ENCODE data around the gene PSMD10.

Gene PSMD10

DNA sequence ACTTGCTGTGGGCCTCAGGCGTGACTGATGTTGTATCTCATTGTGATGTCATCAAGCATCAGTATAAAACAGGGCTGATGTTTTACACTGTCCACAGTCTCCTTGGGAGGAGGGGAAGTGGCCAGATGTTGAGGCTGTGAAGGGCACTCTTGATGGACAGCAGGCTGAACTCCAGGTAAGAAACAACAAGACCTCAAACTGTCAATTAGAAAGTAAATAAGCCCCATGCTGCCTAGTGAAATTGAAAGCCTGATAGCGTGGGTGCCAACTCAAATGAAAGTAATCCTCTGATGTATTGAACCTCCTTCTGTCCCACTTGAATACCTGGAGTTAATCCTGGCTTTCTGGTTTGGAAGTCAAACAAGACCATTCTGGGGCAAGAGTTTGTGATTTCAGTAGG lies 26.7 kb downstream of the PSMD10 start:
- no peak overlapping the region for H3K4me3 Mint-ChIP-seq
- no peak for DNase-seq (ENCODE audit: low spot score in 2 of 2)
- no peak for ATAC-seq (replicated peaks; ENCODE audit: extremely low read depth, poor library complexity, severe bottlenecking)
- no peaks in the 10 kb centered on the region for H3K27me3 Mint-ChIP-seq
- no peak overlapping the region for H3K27ac Mint-ChIP-seq (ENCODE audit: low read depth)
- no peaks in the 10 kb centered on the region for H3K4me1 Mint-ChIP-seq
- H3K9me3 Mint-ChIP-seq = no peaks in the 10 kb centered on the region
- H3K36me3 Mint-ChIP-seq (ENCODE audit: insufficient read depth) = peaks cover 7% of the 10 kb centered on the region

DNA sequence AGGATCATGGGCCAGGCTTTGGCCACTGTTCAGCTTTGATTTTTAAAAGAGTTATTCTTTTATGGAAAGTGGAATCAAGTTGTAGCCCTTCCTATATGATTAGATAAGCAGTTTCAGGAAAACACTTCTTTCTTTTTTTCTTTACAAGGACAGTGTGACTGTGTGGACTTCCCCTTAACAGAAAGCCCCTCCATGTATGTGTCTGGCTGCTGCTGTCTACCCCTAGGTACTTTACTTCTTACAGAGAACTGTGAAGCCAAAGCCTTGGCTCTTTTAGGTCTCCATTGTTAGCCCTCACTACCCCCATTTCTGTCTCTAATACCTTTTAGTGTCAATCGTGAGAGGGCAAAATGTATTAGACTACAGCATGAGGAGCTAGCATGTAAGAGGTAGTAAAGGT lies 27.3 kb downstream of the PSMD10 start:
- ATAC-seq (replicated peaks; ENCODE audit: extremely low read depth, poor library complexity, severe bottlenecking) (no peak), DNase-seq (ENCODE audit: low spot score in 2 of 2) (no peak)
- no peaks in the 10 kb centered on the region for H3K4me1 Mint-ChIP-seq
- H3K9me3 Mint-ChIP-seq = no peaks in the 10 kb centered on the region
- H3K36me3 Mint-ChIP-seq (ENCODE audit: insufficient read depth) = peaks cover 7% of the 10 kb centered on the region
- no peak overlapping the region for H3K4me3 Mint-ChIP-seq
- H3K27me3 Mint-ChIP-seq = no peaks in the 10 kb centered on the region
- no peak overlapping the region for H3K27ac Mint-ChIP-seq (ENCODE audit: low read depth)

DNA sequence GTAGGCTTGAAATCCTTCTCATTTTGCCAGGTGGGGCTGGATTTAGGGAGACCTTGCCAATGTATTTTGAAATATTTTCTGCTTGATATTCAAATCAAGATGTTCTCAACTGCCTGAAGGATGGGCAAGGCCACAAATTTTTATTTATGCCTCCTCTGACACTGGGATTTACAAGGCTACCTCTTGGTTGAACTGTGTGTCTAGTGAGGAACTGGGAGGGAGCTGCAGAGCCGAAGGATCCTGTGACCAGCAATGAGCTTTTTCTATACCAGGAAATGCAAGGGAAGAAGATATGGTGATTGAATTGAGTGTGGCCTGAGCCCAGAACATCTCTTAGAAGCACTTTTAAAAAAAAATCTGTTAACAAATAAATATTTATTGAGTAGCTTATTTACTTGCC lies 31.5 kb downstream of the PSMD10 start:
- ATAC-seq (replicated peaks; ENCODE audit: extremely low read depth, poor library complexity, severe bottlenecking) = no peak

DNA sequence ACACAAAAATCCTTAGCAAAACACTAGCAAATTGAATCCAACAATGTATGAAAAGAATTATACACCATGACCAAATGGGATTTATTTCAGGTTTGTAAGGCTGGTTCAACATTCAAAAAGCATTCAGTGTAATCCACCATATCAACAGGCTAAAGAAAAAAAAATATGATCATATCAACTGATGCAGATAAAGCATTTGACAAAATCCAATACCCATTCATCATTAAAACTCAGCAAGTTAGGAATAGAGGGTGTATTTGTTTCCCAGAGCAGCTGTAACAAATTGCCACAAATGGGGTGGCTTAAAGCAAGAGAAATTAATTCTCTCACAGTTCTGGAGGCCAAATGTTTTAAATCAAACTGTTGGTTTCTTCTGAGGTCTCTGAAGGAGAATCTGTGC lies 35.8 kb downstream of the PSMD10 start:
- Mint-ChIP-seq H3K27me3 (no peaks in the 10 kb centered on the region), H3K4me1 (no peaks in the 10 kb centered on the region), H3K9me3 (no peaks in the 10 kb centered on the region), H3K27ac (ENCODE audit: low read depth) (no peak overlapping the region), H3K36me3 (ENCODE audit: insufficient read depth) (peaks cover 4% of the 10 kb centered on the region), H3K4me3 (no peak overlapping the region)
- ATAC-seq (replicated peaks; ENCODE audit: extremely low read depth, poor library complexity, severe bottlenecking) = no peak
- DNase-seq (ENCODE audit: low spot score in 2 of 2) = no peak

More for the DNA sequence above, 31.5 kb downstream of the PSMD10 start:
- no peak overlapping the region for H3K27ac Mint-ChIP-seq (ENCODE audit: low read depth)
- no peak overlapping the region for H3K4me3 Mint-ChIP-seq
- H3K36me3 Mint-ChIP-seq (ENCODE audit: insufficient read depth) = peaks cover 6% of the 10 kb centered on the region
- no peaks in the 10 kb centered on the region for H3K27me3 Mint-ChIP-seq
- H3K9me3 Mint-ChIP-seq = no peaks in the 10 kb centered on the region
- no peak for DNase-seq (ENCODE audit: low spot score in 2 of 2)
- H3K4me1 Mint-ChIP-seq = no peaks in the 10 kb centered on the region

DNA sequence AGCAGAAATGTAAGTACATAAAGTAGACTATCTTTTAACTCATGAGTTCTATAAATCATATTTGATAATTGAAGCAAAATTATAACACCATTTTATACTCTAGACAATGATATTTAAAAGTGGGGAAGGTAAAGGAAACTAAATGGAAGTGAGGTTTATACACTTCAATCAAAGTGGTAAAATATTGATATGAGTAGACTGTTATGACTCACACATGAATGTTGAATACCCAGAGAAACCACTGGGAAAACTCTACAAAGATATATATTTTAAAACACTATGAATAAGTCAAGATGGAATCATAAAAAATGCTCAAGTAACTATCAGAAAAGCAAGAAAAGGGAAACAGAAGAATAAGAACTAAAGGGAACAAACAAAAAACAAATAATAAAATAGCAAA lies 38.1 kb downstream of the PSMD10 start:
- Mint-ChIP-seq H3K27ac (ENCODE audit: low read depth) (no peak overlapping the region), H3K9me3 (no peaks in the 10 kb centered on the region), H3K4me3 (no peak overlapping the region), H3K27me3 (no peaks in the 10 kb centered on the region), H3K4me1 (no peaks in the 10 kb centered on the region), H3K36me3 (ENCODE audit: insufficient read depth) (peaks cover 2% of the 10 kb centered on the region)
- ATAC-seq (replicated peaks; ENCODE audit: extremely low read depth, poor library complexity, severe bottlenecking) (no peak), DNase-seq (ENCODE audit: low spot score in 2 of 2) (no peak)

DNA sequence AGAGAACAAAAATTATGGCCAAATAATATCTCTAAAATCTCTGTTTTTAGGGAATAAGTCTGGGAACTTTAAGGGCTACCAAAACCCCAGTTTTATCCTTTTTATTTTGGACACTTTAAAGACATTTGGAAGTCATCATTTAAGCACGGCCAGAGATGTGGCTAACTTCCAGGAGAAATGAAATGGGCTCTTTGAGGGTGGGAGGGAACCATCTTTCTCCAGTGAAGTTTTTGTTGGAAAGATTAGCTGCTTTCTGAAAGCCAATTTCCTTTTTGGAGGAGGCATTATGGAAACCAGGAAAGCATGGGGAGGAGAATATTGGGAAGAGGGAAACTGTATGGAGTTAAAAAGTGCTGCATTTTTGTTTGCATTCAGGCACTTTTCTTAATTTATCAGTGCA lies 41.7 kb downstream of the PSMD10 start:
- Mint-ChIP-seq H3K27me3 (no peaks in the 10 kb centered on the region), H3K4me1 (no peaks in the 10 kb centered on the region), H3K4me3 (no peak overlapping the region), H3K36me3 (ENCODE audit: insufficient read depth) (no peaks in the 10 kb centered on the region), H3K27ac (ENCODE audit: low read depth) (no peak overlapping the region), H3K9me3 (no peaks in the 10 kb centered on the region)
- no peak for ATAC-seq (replicated peaks; ENCODE audit: extremely low read depth, poor library complexity, severe bottlenecking)
- no peak for DNase-seq (ENCODE audit: low spot score in 2 of 2)

DNA sequence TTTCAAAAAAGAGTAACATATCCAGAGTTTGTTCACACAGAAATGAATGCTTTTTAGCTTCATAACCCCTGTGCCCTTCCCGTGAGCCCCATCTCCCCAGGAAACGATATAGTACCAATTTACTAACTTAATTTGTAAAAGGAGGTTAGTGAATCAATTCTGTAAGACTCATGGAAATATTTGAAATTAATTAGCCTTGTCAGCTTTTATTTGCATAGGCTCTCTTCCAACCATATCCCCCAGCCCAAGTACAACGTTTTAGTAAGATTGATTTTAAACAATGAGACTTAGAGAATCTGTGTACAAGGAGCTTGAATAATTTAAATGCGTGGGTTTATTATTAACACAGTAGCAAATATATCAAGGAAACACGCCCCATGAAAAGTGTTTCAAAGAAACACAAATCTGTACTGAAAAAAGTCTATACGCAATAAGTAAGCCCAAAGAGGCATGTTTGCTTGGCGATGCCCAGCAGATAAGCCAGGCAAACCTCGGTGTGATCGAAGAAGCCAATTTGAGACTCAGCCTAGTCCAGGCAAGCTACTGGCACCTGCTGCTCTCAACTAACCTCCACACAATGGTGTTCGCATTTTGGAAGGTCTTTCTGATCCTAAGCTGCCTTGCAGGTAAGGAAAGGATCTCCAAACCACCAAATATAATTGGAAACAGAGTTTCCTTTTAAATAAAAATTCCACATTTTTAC lies 46.6 kb downstream of the PSMD10 start, which contains the start of gene VSIG1:
Gene VSIG1 (plus strand): TSS at position 512 of the 703 bp plus-strand sequence. CDS start 66 bp downstream, at position 578.
- Mint-ChIP-seq H3K9me3 (no peaks in the 10 kb centered on the region), H3K27ac (ENCODE audit: low read depth) (no peak within 1 kb of the TSS), H3K36me3 (ENCODE audit: insufficient read depth) (no peaks in the 10 kb centered on the region), H3K4me3 (no peak within 1 kb of the TSS), H3K27me3 (no peaks in the 10 kb centered on the region), H3K4me1 (peaks cover 5% of the 10 kb centered on the region)
- ATAC-seq (replicated peaks; ENCODE audit: extremely low read depth, poor library complexity, severe bottlenecking) = no peak
- no peak for DNase-seq (ENCODE audit: low spot score in 2 of 2)

DNA sequence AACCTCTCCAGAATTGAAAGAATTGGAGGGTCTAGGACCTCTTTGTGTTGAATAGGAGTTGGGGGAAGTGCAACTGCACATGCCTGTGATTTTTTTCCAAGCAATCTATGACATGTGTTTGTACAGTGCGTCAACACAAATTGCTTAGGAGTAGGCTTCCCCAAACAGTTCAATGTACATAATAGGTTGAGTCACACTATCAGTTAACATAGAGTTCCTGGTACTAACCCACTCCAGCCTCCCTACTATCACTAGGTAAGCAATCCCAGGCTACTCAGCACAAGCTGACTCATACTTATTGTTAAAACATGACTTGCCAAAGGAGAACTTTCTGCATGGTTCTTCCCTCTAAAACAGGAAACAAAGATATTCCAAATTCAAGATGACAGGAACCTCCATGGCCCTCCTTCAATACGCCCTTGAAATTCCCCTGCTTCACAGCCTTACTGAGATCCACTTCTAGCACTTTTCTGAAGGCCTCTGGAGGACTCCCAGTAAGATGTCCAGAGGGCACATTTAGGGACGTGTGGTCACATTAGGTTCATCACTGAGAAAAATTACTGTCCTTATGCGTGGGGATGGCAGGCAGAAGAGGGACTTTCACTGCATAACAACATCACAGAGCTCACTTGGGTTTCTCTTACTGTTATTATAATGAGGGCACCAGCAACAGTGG lies 54.9 kb downstream of the PSMD10 start:
- peaks cover 3% of the 10 kb centered on the region for H3K36me3 Mint-ChIP-seq (ENCODE audit: insufficient read depth)
- no peak overlapping the region for H3K27ac Mint-ChIP-seq (ENCODE audit: low read depth)
- peaks cover 10% of the 10 kb centered on the region for H3K4me1 Mint-ChIP-seq
- no peak for DNase-seq (ENCODE audit: low spot score in 2 of 2)
- no peak for ATAC-seq (replicated peaks; ENCODE audit: extremely low read depth, poor library complexity, severe bottlenecking)
- no peaks in the 10 kb centered on the region for H3K27me3 Mint-ChIP-seq
- H3K9me3 Mint-ChIP-seq = no peaks in the 10 kb centered on the region
- H3K4me3 Mint-ChIP-seq = no peak overlapping the region

DNA sequence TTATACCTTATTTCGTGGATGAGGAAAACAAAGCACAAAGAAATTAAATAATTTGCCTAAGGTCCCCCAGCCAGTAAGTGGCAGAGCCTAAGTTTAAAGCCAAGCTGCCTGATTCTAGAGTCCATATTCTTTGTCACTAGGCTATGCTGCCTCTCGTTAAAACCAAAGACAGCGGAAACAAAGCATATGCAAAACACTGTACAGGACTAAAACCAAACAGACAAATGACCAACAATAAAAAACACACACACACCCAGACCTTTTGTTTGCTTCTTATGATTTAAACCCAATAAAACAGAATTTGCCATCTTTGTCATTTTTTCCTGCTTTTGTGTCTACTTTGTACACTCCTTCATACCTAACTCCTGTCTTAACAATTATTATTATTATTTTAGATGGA lies 56.6 kb downstream of the PSMD10 start:
- Mint-ChIP-seq H3K36me3 (ENCODE audit: insufficient read depth) (peaks cover 5% of the 10 kb centered on the region), H3K27me3 (no peaks in the 10 kb centered on the region), H3K27ac (ENCODE audit: low read depth) (no peak overlapping the region), H3K4me1 (peaks cover 15% of the 10 kb centered on the region), H3K9me3 (no peaks in the 10 kb centered on the region), H3K4me3 (no peak overlapping the region)
- ATAC-seq (replicated peaks; ENCODE audit: extremely low read depth, poor library complexity, severe bottlenecking) (no peak), DNase-seq (ENCODE audit: low spot score in 2 of 2) (no peak)

All from central memory CD8-positive, alpha-beta T cell (primary cell).